Measurements from ENCODE around the gene ATP11A. TPM values are rescaled to one million over a fixed set of nuclear protein-coding genes. Genes with fewer than 3 reads are reported as not detected.
A peak's percentile ranks its signal among the peaks of the same experiment; 100 is the strongest.

The ATP11A gene
- total RNA-seq, 1 donor from 2014 or later: 109 TPM

DNA sequence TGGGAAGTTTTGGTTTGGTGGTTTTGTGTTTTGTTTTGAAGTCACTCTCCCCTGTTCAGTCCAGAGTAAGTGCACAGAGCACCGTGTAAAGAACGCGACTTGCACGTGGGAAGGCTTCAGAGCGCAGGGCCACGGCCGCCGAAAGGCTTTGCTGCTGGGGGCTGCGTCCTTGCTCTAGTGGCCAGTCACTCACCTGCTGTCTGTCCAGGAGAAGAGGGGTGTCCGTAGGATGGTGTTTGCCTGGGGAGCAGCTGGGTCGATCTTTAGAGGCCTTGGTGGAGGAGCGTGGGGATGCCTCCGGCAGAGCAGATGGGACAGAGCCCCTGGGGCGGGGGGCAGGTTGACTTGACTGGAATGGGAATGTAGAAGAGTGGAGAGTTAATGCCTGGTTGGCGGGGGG is 162.6 kb downstream of the ATP11A start:
- no peaks in the 10 kb centered on the region for H3K9me3 Mint-ChIP-seq (ENCODE audit: low read depth)
- DNase-seq (ENCODE audit: low spot score, unreplicated experiment): no peak
- H3K4me1 Mint-ChIP-seq (ENCODE audit: low read depth): no peaks in the 10 kb centered on the region
- no peak overlapping the region for H3K4me3 Mint-ChIP-seq (ENCODE audit: low read depth)
- TF ChIP-seq, protein P1, sequence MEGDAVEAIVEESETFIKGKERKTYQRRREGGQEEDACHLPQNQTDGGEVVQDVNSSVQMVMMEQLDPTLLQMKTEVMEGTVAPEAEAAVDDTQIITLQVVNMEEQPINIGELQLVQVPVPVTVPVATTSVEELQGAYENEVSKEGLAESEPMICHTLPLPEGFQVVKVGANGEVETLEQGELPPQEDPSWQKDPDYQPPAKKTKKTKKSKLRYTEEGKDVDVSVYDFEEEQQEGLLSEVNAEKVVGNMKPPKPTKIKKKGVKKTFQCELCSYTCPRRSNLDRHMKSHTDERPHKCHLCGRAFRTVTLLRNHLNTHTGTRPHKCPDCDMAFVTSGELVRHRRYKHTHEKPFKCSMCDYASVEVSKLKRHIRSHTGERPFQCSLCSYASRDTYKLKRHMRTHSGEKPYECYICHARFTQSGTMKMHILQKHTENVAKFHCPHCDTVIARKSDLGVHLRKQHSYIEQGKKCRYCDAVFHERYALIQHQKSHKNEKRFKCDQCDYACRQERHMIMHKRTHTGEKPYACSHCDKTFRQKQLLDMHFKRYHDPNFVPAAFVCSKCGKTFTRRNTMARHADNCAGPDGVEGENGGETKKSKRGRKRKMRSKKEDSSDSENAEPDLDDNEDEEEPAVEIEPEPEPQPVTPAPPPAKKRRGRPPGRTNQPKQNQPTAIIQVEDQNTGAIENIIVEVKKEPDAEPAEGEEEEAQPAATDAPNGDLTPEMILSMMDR (IDR thresholded peaks at IDR 0.05; ENCODE audit: unreplicated experiment): no peak
- H3K27me3 Mint-ChIP-seq: no peaks in the 10 kb centered on the region
- H3K36me3 Mint-ChIP-seq (ENCODE audit: insufficient read depth): peaks cover 38% of the 10 kb centered on the region
- H3K27ac Mint-ChIP-seq: peak overlapping the region; percentile 83

DNA sequence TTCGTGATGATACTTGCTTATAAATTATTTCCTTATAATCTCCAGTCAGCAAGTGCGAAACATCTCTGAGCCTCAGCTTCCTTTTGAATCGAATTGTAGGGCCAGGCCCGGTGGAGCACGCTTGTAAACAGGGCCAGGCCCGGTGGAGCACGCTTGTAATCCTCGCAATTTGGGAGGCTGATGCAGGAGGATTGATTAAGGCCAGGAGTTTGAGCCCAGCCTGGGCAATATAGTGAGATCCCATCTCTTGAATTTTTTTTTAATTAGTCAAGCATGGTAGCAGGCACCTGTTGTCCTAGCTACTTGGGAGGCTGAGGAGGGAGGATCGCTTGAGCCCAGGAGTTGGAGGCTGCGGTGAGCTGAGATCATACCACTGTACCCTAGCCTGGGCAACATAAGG is 163.0 kb downstream of the ATP11A start:
- Mint-ChIP-seq H3K27me3 (no peaks in the 10 kb centered on the region), H3K4me3 (ENCODE audit: low read depth) (no peak overlapping the region), H3K9me3 (ENCODE audit: low read depth) (no peaks in the 10 kb centered on the region), H3K27ac (no peak overlapping the region), H3K36me3 (ENCODE audit: insufficient read depth) (peaks cover 34% of the 10 kb centered on the region), H3K4me1 (ENCODE audit: low read depth) (no peaks in the 10 kb centered on the region)
- TF ChIP-seq, protein P1 (IDR thresholded peaks at IDR 0.05; ENCODE audit: unreplicated experiment): no peak
- DNase-seq (ENCODE audit: low spot score, unreplicated experiment): no peak

DNA sequence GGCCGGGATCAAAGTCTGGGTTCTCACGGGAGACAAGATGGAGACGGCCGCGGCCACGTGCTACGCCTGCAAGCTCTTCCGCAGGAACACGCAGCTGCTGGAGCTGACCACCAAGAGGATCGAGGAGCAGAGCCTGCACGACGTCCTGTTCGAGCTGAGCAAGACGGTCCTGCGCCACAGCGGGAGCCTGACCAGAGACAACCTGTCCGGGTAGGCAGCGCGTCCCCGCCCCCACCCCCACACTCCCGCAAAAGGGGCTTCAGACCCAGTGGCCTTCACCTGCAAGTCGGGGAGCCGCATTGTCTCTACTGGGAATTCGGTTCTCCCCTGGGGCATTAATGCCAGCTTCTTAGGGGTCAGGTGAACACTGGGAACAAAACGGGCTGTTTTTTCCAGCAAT is 164.5 kb downstream of the ATP11A start:
- no peak overlapping the region for H3K4me3 Mint-ChIP-seq (ENCODE audit: low read depth)
- no peaks in the 10 kb centered on the region for H3K27me3 Mint-ChIP-seq
- DNase-seq (ENCODE audit: low spot score, unreplicated experiment): no peak
- H3K9me3 Mint-ChIP-seq (ENCODE audit: low read depth): no peaks in the 10 kb centered on the region
- peaks cover 36% of the 10 kb centered on the region for H3K36me3 Mint-ChIP-seq (ENCODE audit: insufficient read depth)
- no peaks in the 10 kb centered on the region for H3K4me1 Mint-ChIP-seq (ENCODE audit: low read depth)
- TF ChIP-seq, protein P1 (IDR thresholded peaks at IDR 0.05; ENCODE audit: unreplicated experiment): no peak
- H3K27ac Mint-ChIP-seq: no peak overlapping the region

- no peak for DNase-seq (ENCODE audit: low spot score, unreplicated experiment)
- H3K27ac Mint-ChIP-seq: no peak overlapping the region
- H3K27me3 Mint-ChIP-seq: no peaks in the 10 kb centered on the region
- no peaks in the 10 kb centered on the region for H3K9me3 Mint-ChIP-seq (ENCODE audit: low read depth)
- H3K4me3 Mint-ChIP-seq (ENCODE audit: low read depth): no peak overlapping the region
- H3K4me1 Mint-ChIP-seq (ENCODE audit: low read depth): no peaks in the 10 kb centered on the region
- H3K36me3 Mint-ChIP-seq (ENCODE audit: insufficient read depth): peaks cover 31% of the 10 kb centered on the region
- TF ChIP-seq, protein P1 (IDR thresholded peaks at IDR 0.05; ENCODE audit: unreplicated experiment): no peak
Measured at GRCh38 chr13:112855859-112856258, 166.0 kb downstream of the ATP11A start.

DNA sequence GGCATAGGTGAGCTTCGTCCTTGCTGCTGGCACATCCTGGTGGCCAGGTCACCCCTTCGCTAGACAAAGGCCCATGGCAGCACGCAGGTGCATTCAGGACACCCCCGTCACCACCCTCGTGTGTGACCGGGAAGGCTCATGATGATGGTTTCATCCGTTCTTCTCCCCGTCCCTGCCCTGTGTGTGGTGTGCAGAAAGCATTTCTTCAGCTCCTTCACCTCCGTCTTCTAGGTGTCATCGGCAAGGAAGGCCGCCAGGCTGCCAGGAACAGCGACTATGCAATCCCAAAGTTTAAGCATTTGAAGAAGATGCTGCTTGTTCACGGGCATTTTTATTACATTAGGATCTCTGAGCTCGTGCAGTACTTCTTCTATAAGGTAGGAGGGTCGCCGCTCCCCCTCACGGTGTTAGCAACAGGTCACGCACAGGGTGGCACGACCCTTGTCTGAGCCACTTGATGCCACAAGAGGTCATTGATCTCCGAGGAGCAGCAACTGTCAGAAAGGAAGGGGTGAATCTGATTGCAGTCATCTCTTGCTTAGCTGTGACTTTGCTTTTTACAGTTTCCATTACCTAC is 168.2 kb downstream of the ATP11A start:
- no peak for DNase-seq (ENCODE audit: low spot score, unreplicated experiment)
- TF ChIP-seq, protein P1 (IDR thresholded peaks at IDR 0.05; ENCODE audit: unreplicated experiment): no peak
- no peaks in the 10 kb centered on the region for H3K27me3 Mint-ChIP-seq
- H3K27ac Mint-ChIP-seq: no peak overlapping the region
- no peaks in the 10 kb centered on the region for H3K9me3 Mint-ChIP-seq (ENCODE audit: low read depth)
- no peak overlapping the region for H3K4me3 Mint-ChIP-seq (ENCODE audit: low read depth)
- H3K36me3 Mint-ChIP-seq (ENCODE audit: insufficient read depth): peaks cover 25% of the 10 kb centered on the region
- H3K4me1 Mint-ChIP-seq (ENCODE audit: low read depth): no peaks in the 10 kb centered on the region
